Suprapubic skin (tissue), 4 donors: Measurements from ENCODE around the gene CAPN3.

Source experiments
- EP300 ChIP-seq: sonication (generic); formaldehyde crosslinking; IDR thresholded peaks from one replicate; pipeline ENCODE4 v1.6.1; 2017; ENCODE audit warnings: antibody characterized with exemption
- POLR2A ChIP-seq, 2 donors: fragments of 450-650 bp; IDR thresholded peaks; one replicate each; pipeline ENCODE4 v1.6.1; 2017; ENCODE audit warnings: antibody characterized with exemption in 2 of 2, mild to moderate bottlenecking in 2 of 2, moderate library complexity in 2 of 2
- POLR2AphosphoS5 ChIP-seq, 3 donors: sonication (generic); formaldehyde crosslinking; IDR thresholded peaks; one replicate each; pipeline ENCODE4 v1.6.1; 2017; ENCODE audit warnings: antibody characterized with exemption in 3 of 3
- TF ChIP-seq, protein P1 (sequence below), 2 donors: fragments of 200-600 bp in 1 of 2; fragments of 450-650 bp in 1 of 2; sonication (generic) in 1 of 2; IDR thresholded peaks; one replicate each; pipeline ENCODE4 v1.5.1; 2016 to 2019; ENCODE audit warnings: antibody characterized with exemption in 2 of 2, mild to moderate bottlenecking in 1 of 2, moderate library complexity in 1 of 2

DNA sequence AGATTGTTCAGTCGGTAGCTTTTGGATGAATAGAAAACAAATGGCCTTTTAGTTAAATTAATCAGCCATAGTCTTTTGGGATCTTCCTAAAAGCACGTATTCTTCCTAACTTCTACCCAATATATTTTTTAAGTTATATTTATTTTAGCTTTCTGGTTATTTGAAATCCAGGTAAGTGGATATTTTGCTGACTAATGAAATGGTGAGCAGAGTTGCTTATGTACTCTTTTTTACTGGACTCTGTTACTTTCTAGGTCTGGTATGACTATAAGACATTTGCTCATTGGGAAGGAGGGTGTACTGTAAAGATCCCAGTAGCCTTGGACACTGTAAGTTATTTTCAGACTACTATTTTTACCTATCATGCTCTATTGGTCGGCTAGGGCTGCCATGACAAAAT, 13.8 kb upstream of the CAPN3 start:
- no peak for TF ChIP-seq POLR2A (IDR thresholded peaks at IDR 0.05)
- no peak for TF ChIP-seq EP300
- no peak for TF ChIP-seq POLR2AphosphoS5 (IDR thresholded peaks at IDR 0.05)
- TF ChIP-seq, protein P1, sequence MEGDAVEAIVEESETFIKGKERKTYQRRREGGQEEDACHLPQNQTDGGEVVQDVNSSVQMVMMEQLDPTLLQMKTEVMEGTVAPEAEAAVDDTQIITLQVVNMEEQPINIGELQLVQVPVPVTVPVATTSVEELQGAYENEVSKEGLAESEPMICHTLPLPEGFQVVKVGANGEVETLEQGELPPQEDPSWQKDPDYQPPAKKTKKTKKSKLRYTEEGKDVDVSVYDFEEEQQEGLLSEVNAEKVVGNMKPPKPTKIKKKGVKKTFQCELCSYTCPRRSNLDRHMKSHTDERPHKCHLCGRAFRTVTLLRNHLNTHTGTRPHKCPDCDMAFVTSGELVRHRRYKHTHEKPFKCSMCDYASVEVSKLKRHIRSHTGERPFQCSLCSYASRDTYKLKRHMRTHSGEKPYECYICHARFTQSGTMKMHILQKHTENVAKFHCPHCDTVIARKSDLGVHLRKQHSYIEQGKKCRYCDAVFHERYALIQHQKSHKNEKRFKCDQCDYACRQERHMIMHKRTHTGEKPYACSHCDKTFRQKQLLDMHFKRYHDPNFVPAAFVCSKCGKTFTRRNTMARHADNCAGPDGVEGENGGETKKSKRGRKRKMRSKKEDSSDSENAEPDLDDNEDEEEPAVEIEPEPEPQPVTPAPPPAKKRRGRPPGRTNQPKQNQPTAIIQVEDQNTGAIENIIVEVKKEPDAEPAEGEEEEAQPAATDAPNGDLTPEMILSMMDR (IDR thresholded peaks at IDR 0.05): no peak
